Fibroblast of pulmonary artery (primary cell): ENCODE data around the gene NDUFAF5.
A peak's percentile ranks its signal among the peaks of the same experiment; 100 is the strongest.

ENCODE experiments used
- DNase-seq: peaks from one replicate; pipeline ENCODE4 v3.0.0-alpha.2; 2010; ENCODE audit warnings: low read depth
- H3K4me3 ChIP-seq: replicated peaks from 2 replicates; pipeline ENCODE4 v1.5.1; 2011; ENCODE audit warnings: low read depth, mild to moderate bottlenecking, control low read depth, low read length, moderate library complexity
- CTCF ChIP-seq: IDR thresholded peaks from 2 replicates; pipeline ENCODE4 v1.5.1; 2011; ENCODE audit warnings: mild to moderate bottlenecking, control low read depth, low read length, inconsistent platforms; ENCODE audit errors: missing control alignments

NDUFAF5 gene

DNA sequence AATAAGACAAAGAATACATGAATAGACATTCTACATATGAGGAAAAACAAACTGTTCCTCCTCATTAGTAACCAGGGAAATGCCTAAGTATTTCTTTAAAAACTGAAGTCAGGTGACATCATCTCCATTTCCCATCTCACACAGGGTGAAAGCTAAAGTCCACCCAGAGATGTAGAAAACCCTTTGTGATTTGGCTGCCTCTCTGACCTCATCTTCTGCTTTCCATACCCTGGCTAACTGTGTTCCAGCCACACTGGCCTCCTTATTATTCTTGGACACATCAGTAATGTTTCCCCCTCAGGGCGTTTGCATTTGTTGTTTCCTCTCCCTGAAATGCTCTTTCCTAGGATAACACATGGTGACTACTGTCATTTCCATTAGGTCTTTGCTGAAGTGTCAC, 40.5 kb upstream of the NDUFAF5 start:
- peak; percentile 7 for DNase-seq
- no peak overlapping the region for H3K4me3 ChIP-seq
- TF ChIP-seq CTCF = no peak

- H3K4me3 ChIP-seq = no peak overlapping the region
- TF ChIP-seq CTCF = no peak
- DNase-seq = no peak
These were observed 39.0 kb upstream of the NDUFAF5 start for GRCh38 chr20:13745784-13746183.

DNA sequence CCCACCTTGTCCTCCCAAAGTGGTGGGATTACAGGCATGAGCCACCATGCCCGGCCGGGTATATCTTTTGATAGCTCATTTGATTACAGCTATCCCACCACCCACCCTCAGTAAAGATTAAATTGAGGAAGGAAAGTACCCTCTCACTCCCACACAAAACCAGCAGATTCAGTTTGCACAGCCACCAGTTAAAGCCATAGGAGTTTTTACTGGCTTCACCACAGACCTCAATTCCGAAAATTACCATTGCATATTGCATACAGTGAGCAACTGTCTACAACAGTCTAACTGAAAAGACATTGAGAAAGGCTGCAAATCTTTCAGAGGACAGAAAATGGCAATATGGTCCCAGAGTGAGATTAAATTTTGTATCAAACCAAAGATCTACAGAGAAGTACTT, 35.0 kb upstream of the NDUFAF5 start:
- TF ChIP-seq CTCF = no peak
- no peak for DNase-seq
- no peak overlapping the region for H3K4me3 ChIP-seq

DNA sequence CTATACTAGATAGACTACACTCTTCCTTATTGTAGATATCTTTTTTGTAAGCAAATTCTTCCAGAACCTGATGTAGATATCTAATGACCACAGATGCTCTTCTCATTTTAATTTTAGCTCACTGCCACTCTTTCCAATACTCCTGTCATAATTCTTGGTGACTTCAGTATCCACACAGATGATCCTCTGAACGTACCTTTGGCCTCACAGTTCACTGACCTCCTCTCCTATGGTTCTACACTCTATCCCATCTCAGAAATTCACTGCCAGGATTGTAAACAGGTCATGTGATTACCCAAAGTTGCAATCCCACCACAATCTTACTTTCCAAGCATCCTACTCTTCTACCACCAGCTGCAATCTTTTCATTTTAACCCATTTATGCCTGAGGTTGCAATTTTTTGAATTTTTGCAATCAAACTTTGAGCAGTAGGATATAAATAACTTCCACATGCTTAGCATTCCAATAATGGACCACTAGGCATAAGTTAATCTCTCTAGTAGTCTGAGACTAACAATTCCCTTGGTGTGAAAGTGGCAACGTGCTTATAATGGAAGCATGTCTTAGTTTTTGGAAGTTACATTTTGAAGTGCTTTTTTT, 31.3 kb upstream of the NDUFAF5 start:
- no peak for TF ChIP-seq CTCF

GRCh38 chr20:13755809-13756208, 29.0 kb upstream of the NDUFAF5 start:
- peak; percentile 22 for DNase-seq
- H3K4me3 ChIP-seq = no peak overlapping the region
- peak; percentile 13 for TF ChIP-seq CTCF

More for the DNA sequence above, 31.3 kb upstream of the NDUFAF5 start:
- H3K4me3 ChIP-seq = no peak overlapping the region
- no peak for DNase-seq

DNA sequence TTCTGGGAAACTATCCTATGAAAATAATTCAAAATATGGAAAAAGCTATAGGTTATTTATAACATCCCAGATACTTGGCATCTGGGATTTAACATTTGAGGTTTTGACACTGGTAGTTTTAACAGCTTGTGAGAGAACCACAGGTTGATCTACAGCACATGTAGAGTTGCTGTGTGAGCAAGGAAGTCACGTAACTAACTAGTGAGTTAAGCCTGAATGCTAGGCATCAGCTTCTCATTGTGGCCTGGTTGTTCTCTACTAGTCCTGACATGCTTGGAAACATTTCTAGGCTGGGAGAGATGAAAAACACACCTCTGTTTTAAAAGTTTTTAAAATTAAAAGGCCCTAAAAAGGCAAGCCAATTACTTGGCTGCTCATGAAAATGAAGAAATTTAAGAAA, 28.3 kb upstream of the NDUFAF5 start:
- H3K4me3 ChIP-seq = no peak overlapping the region
- no peak for DNase-seq

More for the DNA sequence above, 28.3 kb upstream of the NDUFAF5 start:
- TF ChIP-seq CTCF = no peak
